H1 (cell line): ENCODE measurements around the gene UTP25. TPM values are rescaled to one million over a fixed set of nuclear protein-coding genes. Genes with fewer than 3 reads are reported as not detected.

Experiments
- E2F6 ChIP-seq: IDR thresholded peaks from 2 replicates; pipeline ENCODE4 v1.6.1; 2012; ENCODE audit warnings: inconsistent platforms
- EZH2 ChIP-seq: fragments of 200-600 bp; sonication (generic); IDR thresholded peaks from 2 replicates; pipeline ENCODE4 v1.7.1; 2012; ENCODE audit warnings: low read depth, mild to moderate bottlenecking, moderate library complexity, low read length, inconsistent platforms; ENCODE audit not compliant: severe bottlenecking
- KDM1A ChIP-seq: fragments of 200-600, 300-600 bp; sonication (generic); IDR thresholded peaks from 2 replicates; pipeline ENCODE4 v1.7.1; 2016; ENCODE audit warnings: mild to moderate bottlenecking, low read length, borderline replicate concordance
- MAFK ChIP-seq: IDR thresholded peaks from 2 replicates; pipeline ENCODE4 v1.6.1; 2012; ENCODE audit warnings: low read depth, mild to moderate bottlenecking, improper control_type of control experiment, low read length
- SIX5 ChIP-seq: IDR thresholded peaks from 2 replicates; pipeline ENCODE4 v1.6.1; 2011; ENCODE audit warnings: mild to moderate bottlenecking, low read depth, low read length
- TAF7 ChIP-seq: optimal IDR thresholded peaks from 2 replicates; pipeline ENCODE3; 2011; ENCODE audit warnings: low read depth, mild to moderate bottlenecking, inconsistent platforms, low read length, moderate library complexity, borderline replicate concordance
- TCF12 ChIP-seq: IDR thresholded peaks from 2 replicates; pipeline ENCODE4 v1.6.1; 2011; ENCODE audit warnings: low read depth, mild to moderate bottlenecking, low read length
- TEAD4 ChIP-seq: IDR thresholded peaks from 2 replicates; pipeline ENCODE4 v1.6.1; 2012; ENCODE audit warnings: low read depth, low read length, inconsistent platforms, mixed read lengths
- polyA plus RNA-seq, 7 experiments: library from polyadenylated mRNA; depleted of rRNA in 3 of 7; stranded (reverse) in 5 of 7; unstranded in 2 of 7; fragments of >200 nt in 5 of 7; fragments of 200-250 nt in 2 of 7; gene quantifications; 1 replicate in 5 of 7; 2 replicates in 1 of 7; 4 replicates in 1 of 7; pipeline versions ENCODE4 v1.2.1 to v1.2.3, GENCODE V29; 2011 to 2013; ENCODE audit warnings: missing spikeins in 2 of 7, mixed read lengths in 2 of 7
- total RNA-seq: library from RNA; stranded (reverse); fragmentation: NEBNext Ultra II Directional; extraction: Animal tissue kit (Norgen Biotek cat#: 25700); gene quantifications from 2 replicates; pipeline ENCODE4 v1.2.1, GENCODE V29; 2021
- TF ChIP-seq, protein P1 (sequence below): fragments of 300-600 bp; sonication (generic); IDR thresholded peaks from 2 replicates; pipeline ENCODE4 v1.7.1; 2012; ENCODE audit warnings: low read length, moderate library complexity, mild to moderate bottlenecking, inconsistent platforms; ENCODE audit not compliant: insufficient replicate concordance

UTP25 gene
- total and polyA plus RNA-seq, 2 of the 8 experiments (the other 6 are each of a cell fraction or from before 2014, with no cell fraction given): 4.0 to 7.6 TPM

GRCh38 chr1:209827384-209828262 lies at the start of gene UTP25 (continued):
- TF ChIP-seq, protein P1, sequence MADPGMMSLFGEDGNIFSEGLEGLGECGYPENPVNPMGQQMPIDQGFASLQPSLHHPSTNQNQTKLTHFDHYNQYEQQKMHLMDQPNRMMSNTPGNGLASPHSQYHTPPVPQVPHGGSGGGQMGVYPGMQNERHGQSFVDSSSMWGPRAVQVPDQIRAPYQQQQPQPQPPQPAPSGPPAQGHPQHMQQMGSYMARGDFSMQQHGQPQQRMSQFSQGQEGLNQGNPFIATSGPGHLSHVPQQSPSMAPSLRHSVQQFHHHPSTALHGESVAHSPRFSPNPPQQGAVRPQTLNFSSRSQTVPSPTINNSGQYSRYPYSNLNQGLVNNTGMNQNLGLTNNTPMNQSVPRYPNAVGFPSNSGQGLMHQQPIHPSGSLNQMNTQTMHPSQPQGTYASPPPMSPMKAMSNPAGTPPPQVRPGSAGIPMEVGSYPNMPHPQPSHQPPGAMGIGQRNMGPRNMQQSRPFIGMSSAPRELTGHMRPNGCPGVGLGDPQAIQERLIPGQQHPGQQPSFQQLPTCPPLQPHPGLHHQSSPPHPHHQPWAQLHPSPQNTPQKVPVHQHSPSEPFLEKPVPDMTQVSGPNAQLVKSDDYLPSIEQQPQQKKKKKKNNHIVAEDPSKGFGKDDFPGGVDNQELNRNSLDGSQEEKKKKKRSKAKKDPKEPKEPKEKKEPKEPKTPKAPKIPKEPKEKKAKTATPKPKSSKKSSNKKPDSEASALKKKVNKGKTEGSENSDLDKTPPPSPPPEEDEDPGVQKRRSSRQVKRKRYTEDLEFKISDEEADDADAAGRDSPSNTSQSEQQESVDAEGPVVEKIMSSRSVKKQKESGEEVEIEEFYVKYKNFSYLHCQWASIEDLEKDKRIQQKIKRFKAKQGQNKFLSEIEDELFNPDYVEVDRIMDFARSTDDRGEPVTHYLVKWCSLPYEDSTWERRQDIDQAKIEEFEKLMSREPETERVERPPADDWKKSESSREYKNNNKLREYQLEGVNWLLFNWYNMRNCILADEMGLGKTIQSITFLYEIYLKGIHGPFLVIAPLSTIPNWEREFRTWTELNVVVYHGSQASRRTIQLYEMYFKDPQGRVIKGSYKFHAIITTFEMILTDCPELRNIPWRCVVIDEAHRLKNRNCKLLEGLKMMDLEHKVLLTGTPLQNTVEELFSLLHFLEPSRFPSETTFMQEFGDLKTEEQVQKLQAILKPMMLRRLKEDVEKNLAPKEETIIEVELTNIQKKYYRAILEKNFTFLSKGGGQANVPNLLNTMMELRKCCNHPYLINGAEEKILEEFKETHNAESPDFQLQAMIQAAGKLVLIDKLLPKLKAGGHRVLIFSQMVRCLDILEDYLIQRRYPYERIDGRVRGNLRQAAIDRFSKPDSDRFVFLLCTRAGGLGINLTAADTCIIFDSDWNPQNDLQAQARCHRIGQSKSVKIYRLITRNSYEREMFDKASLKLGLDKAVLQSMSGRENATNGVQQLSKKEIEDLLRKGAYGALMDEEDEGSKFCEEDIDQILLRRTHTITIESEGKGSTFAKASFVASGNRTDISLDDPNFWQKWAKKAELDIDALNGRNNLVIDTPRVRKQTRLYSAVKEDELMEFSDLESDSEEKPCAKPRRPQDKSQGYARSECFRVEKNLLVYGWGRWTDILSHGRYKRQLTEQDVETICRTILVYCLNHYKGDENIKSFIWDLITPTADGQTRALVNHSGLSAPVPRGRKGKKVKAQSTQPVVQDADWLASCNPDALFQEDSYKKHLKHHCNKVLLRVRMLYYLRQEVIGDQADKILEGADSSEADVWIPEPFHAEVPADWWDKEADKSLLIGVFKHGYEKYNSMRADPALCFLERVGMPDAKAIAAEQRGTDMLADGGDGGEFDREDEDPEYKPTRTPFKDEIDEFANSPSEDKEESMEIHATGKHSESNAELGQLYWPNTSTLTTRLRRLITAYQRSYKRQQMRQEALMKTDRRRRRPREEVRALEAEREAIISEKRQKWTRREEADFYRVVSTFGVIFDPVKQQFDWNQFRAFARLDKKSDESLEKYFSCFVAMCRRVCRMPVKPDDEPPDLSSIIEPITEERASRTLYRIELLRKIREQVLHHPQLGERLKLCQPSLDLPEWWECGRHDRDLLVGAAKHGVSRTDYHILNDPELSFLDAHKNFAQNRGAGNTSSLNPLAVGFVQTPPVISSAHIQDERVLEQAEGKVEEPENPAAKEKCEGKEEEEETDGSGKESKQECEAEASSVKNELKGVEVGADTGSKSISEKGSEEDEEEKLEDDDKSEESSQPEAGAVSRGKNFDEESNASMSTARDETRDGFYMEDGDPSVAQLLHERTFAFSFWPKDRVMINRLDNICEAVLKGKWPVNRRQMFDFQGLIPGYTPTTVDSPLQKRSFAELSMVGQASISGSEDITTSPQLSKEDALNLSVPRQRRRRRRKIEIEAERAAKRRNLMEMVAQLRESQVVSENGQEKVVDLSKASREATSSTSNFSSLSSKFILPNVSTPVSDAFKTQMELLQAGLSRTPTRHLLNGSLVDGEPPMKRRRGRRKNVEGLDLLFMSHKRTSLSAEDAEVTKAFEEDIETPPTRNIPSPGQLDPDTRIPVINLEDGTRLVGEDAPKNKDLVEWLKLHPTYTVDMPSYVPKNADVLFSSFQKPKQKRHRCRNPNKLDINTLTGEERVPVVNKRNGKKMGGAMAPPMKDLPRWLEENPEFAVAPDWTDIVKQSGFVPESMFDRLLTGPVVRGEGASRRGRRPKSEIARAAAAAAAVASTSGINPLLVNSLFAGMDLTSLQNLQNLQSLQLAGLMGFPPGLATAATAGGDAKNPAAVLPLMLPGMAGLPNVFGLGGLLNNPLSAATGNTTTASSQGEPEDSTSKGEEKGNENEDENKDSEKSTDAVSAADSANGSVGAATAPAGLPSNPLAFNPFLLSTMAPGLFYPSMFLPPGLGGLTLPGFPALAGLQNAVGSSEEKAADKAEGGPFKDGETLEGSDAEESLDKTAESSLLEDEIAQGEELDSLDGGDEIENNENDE: no peak
- TF ChIP-seq E2F6 (peak; percentile 70; the same call in 1 of the 2 replicates), MAFK (no peak), KDM1A (no peak), SIX5 (no peak), TCF12 (no peak), EZH2 (no peak), TEAD4 (no peak), TAF7 (peak; percentile 43)
